ENCODE measurements around the gene LAMA5.

The LAMA5 gene

DNA sequence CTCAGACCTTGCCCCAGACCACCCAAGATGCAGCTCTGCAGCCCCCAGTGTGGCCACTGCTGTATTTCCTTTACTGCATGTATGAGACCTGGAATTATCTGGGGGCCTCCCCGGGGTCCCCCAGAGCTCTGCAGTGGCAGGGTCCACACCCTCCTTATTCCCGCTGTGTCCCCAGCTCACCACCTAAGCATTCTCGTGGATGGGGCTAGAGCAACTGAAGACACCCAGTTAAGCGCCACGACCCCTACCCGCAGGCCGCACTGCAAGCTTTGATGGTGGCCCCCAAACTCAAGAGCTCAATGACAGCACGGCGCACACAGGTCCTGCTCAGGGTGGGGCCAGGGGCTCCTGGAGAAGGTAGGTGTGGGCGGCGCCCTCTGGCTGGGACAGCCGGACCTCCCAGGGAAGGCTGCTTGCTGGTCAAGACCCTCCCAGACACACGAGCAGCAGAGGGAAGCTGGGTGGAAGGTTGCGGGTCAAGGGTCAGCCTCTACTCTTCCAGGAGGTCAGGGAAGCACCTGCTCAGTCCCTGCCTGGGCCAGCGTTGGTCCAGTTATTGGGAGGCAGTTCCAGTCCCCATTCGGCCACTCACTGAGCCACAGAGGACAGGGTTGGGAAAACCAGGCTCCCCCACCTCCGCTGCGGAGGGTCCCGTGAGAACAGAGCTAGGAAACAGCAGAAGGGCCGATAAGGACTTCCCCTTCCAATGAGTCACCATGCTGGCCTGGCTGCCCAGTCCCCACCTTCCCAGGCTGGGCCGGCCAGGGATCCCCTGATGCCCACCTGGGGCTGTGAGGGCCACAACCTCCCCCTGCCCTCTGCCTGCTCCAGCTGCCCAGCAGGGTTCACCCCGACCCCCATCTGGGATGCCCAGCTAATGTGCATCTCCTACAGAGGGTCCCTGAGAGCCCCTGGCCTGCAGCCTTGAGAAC lies 2.9 kb downstream of the LAMA5 start:
- TF ChIP-seq REST (IDR thresholded peaks at IDR 0.05; ENCODE audit: low read depth), result no peak
- no peak for TF ChIP-seq YY1 (IDR thresholded peaks at IDR 0.05; ENCODE audit: low read depth)
- TF ChIP-seq TCF12 (IDR thresholded peaks at IDR 0.05; ENCODE audit: low read depth), result no peak
- TF ChIP-seq ZBTB7A (IDR thresholded peaks at IDR 0.05; ENCODE audit: low read depth), result no peak; the same call in 1 of the 2 replicates
- no peak for TF ChIP-seq CEBPB (IDR thresholded peaks at IDR 0.05)
- TF ChIP-seq RAD21 (IDR thresholded peaks at IDR 0.05; ENCODE audit: low read depth), result no peak
- TF ChIP-seq USF1 (IDR thresholded peaks at IDR 0.05), result no peak
- no peak for TF ChIP-seq EP300 (IDR thresholded peaks at IDR 0.05; ENCODE audit: borderline replicate concordance)
- no peak for TF ChIP-seq EGR1 (IDR thresholded peaks at IDR 0.05)
- no peak for TF ChIP-seq TAF1 (IDR thresholded peaks at IDR 0.05; ENCODE audit: low read depth)

- no peak for TF ChIP-seq USF1 (IDR thresholded peaks at IDR 0.05)
- TF ChIP-seq EGR1 (IDR thresholded peaks at IDR 0.05), result no peak
- no peak for TF ChIP-seq TAF1 (IDR thresholded peaks at IDR 0.05; ENCODE audit: low read depth)
- TF ChIP-seq RAD21 (IDR thresholded peaks at IDR 0.05; ENCODE audit: low read depth), result no peak
- TF ChIP-seq REST (IDR thresholded peaks at IDR 0.05; ENCODE audit: low read depth), result no peak
- no peak for TF ChIP-seq YY1 (IDR thresholded peaks at IDR 0.05; ENCODE audit: low read depth)
- no peak; the same call in 1 of the 2 replicates for TF ChIP-seq ZBTB7A (IDR thresholded peaks at IDR 0.05; ENCODE audit: low read depth)
- TF ChIP-seq CREB1 (IDR thresholded peaks at IDR 0.05; ENCODE audit: low read depth), result no peak
- no peak for TF ChIP-seq FOXM1 (IDR thresholded peaks at IDR 0.05; ENCODE audit: borderline replicate concordance, low read depth)
- no peak for TF ChIP-seq MAX (IDR thresholded peaks at IDR 0.05)
- no peak for TF ChIP-seq NFIC (IDR thresholded peaks at IDR 0.05)
- no peak; the same call in 1 of the 2 replicates for TF ChIP-seq TCF12 (IDR thresholded peaks at IDR 0.05; ENCODE audit: low read depth)
- no peak for TF ChIP-seq CEBPB (IDR thresholded peaks at IDR 0.05)
- TF ChIP-seq EP300 (IDR thresholded peaks at IDR 0.05; ENCODE audit: borderline replicate concordance), result no peak; the same call in 1 of the 2 replicates
- TF ChIP-seq TEAD4 (IDR thresholded peaks at IDR 0.05), result no peak; the same call in 1 of the 2 replicates
Observed at GRCh38 chr20:62362991-62363919, 3.9 kb downstream of the LAMA5 start.

- TF ChIP-seq CREB1 (IDR thresholded peaks at IDR 0.05; ENCODE audit: low read depth) (no peak), EP300 (IDR thresholded peaks at IDR 0.05; ENCODE audit: borderline replicate concordance) (no peak), MAX (IDR thresholded peaks at IDR 0.05) (peak; percentile 18; the same call in 1 of the 2 replicates), REST (IDR thresholded peaks at IDR 0.05; ENCODE audit: low read depth) (no peak), TAF1 (IDR thresholded peaks at IDR 0.05; ENCODE audit: low read depth) (no peak)
Observed at GRCh38 chr20:62362590-62362940, 4.5 kb downstream of the LAMA5 start.
